Neural progenitor cell (in vitro differentiated cells): ENCODE data around the gene AP1B1.

Source experiments
- EZH2 ChIP-seq: fragments of 200-600 bp; sonication (generic); IDR thresholded peaks from 2 replicates; pipeline ENCODE4 v1.6.1; 2017; ENCODE audit warnings: antibody characterized with exemption, mild to moderate bottlenecking, moderate library complexity
- TF ChIP-seq, protein P1 (sequence below): fragments of 200-600 bp; sonication (generic); IDR thresholded peaks from 2 replicates; pipeline ENCODE4 v1.5.1; 2017; ENCODE audit warnings: antibody characterized with exemption, mild to moderate bottlenecking

DNA sequence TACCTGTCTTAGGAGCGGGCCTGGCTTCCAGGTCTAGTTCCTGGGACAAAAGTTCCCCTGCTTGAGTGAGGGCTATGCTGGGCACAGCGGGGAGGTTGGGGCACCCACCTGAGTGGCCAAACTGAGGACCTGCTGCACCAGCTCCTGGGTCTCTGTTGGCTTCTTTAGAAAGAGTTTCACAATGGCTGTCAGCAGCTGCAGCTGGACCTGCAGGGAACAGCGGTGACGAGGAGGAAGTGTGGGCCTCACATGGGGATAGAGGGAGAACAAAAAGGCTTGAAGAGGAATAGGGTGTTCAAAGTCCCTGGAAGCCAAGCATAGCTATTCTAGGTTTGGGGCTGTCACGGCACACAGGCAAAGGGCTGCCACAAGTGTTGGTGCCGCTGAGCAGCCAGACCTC is 46.2 kb downstream of the AP1B1 start:
- TF ChIP-seq, protein P1, sequence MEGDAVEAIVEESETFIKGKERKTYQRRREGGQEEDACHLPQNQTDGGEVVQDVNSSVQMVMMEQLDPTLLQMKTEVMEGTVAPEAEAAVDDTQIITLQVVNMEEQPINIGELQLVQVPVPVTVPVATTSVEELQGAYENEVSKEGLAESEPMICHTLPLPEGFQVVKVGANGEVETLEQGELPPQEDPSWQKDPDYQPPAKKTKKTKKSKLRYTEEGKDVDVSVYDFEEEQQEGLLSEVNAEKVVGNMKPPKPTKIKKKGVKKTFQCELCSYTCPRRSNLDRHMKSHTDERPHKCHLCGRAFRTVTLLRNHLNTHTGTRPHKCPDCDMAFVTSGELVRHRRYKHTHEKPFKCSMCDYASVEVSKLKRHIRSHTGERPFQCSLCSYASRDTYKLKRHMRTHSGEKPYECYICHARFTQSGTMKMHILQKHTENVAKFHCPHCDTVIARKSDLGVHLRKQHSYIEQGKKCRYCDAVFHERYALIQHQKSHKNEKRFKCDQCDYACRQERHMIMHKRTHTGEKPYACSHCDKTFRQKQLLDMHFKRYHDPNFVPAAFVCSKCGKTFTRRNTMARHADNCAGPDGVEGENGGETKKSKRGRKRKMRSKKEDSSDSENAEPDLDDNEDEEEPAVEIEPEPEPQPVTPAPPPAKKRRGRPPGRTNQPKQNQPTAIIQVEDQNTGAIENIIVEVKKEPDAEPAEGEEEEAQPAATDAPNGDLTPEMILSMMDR = no peak
- TF ChIP-seq EZH2 = no peak
